HUES6 (cell line): ENCODE results near the gene TNS3.
"Not testable (repeated sequence)": the region's sequence is repeated elsewhere in the genome, so short reads cannot be mapped to it uniquely, and the experiment has no call there.

Experiments
- H3K27ac ChIP-seq: 2 replicates; pipeline ENCODE4 v1.7.0; 2013; ENCODE audit warnings: low read depth, mild to moderate bottlenecking, low read length, inconsistent platforms
- H3K27me3 ChIP-seq: 2 replicates; pipeline ENCODE4 v1.6.1; 2013; ENCODE audit warnings: low read length; ENCODE audit not compliant: control insufficient read depth, insufficient read depth
- H3K36me3 ChIP-seq: 2 replicates; pipeline ENCODE4 v1.6.1; 2013; ENCODE audit warnings: low read length; ENCODE audit not compliant: control insufficient read depth, insufficient read depth
- H3K4me1 ChIP-seq: 2 replicates; pipeline ENCODE4 v1.6.1; 2013; ENCODE audit warnings: low read length; ENCODE audit not compliant: control insufficient read depth, insufficient read depth
- H3K4me3 ChIP-seq: 2 replicates; pipeline ENCODE4 v1.5.1; 2013; ENCODE audit warnings: low read depth, low read length
- H3K9ac ChIP-seq: one replicate; pipeline ENCODE4 v1.6.1; 2013; ENCODE audit warnings: mild to moderate bottlenecking, low read length
- H3K9me3 ChIP-seq: 2 replicates; pipeline ENCODE4 v1.6.1; 2013; ENCODE audit warnings: low read depth, low read length; ENCODE audit not compliant: control insufficient read depth, insufficient read depth

The TNS3 gene

DNA sequence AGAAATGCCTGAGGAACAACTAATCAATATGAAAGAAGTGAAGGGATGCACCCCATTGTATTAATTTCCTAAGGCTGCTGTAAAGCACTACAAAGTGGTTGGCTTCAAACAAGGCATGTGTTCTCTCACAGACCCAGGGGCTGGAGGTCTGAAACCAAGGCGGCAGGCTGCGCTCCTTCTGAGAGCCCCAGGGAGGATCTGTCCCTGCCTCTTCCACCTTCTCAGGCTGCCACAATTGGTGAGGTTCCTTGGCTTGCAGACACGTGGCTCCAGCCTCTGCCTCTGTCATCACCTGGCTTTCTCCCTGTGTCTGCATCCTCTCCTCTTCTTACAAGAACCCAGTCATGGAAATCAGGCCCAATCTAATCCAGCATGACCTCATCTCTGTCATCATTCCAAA, 110.1 kb downstream of the TNS3 start:
- Histone ChIP-seq H3K4me3 (no peak overlapping the region), H3K4me1 (peaks cover 46% of the 10 kb centered on the region), H3K9me3 (no peaks in the 10 kb centered on the region), H3K36me3 (no peaks in the 10 kb centered on the region), H3K27me3 (no peaks in the 10 kb centered on the region), H3K27ac (no peak overlapping the region), H3K9ac (no peak overlapping the region)

DNA sequence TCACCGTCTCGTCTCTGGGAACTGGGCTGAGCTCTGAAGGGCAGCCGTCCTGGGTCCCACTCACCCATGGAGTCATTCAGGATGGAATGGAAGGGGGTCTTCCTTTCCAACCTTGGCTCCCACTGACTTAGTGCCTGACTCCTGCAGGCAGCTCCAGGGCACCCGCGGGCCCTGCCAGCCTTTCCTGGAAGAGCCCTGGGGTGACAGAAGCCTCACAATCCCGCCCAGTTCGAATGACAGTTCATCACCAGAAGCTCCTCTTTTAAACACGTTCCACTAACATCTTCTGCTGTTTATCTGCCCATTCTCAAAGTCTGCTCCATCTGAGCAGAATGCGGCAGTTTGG, 110.6 kb downstream of the TNS3 start:
- Histone ChIP-seq H3K27ac (no peak overlapping the region), H3K9me3 (no peaks in the 10 kb centered on the region), H3K4me1 (peaks cover 45% of the 10 kb centered on the region), H3K4me3 (no peak overlapping the region), H3K36me3 (no peaks in the 10 kb centered on the region), H3K9ac (peak overlapping the region; percentile 8), H3K27me3 (no peaks in the 10 kb centered on the region)

DNA sequence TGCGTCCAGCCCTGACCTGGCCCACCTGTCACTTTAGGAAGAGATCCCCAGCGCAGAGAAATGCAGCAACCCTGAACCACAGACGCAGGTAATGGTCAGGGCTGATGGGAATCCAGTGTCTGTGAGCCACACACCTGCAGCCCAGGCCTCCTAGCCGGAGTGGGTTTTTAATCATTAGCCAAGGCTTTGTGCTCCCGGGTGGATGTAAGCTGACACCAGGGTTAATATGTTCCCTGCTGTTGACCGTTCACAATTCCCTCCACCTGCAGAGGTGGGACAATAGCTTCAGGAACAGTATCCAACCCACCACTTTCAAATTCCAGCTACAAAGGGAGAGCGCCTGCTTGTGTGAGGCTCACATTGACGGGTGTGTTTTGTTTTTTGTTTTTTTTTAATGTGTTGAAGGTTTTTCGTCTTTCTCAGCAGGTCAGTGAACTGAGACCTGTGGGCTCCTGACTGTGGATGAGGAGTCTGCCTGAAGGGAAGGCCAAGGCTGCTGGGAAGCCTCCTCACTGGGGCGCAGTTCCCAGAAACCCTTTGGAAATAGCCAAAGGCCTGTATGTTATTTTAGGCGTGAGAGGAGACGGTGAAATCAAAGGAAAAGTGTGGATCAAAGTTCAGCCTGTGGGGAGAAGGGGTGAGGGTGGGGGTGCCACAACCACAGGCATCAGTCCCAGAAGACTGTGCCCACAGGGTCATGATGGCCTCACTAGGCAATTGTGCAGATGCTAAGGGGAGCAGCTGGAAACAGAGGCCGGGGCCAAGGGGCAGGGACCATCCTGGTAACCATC, 111.1 kb downstream of the TNS3 start:
- Histone ChIP-seq H3K9me3 (no peaks in the 10 kb centered on the region), H3K4me3 (no peak overlapping the region), H3K4me1 (peaks cover 39% of the 10 kb centered on the region), H3K36me3 (no peaks in the 10 kb centered on the region), H3K27ac (no peak overlapping the region), H3K27me3 (no peaks in the 10 kb centered on the region), H3K9ac (peak overlapping the region; percentile 8)

DNA sequence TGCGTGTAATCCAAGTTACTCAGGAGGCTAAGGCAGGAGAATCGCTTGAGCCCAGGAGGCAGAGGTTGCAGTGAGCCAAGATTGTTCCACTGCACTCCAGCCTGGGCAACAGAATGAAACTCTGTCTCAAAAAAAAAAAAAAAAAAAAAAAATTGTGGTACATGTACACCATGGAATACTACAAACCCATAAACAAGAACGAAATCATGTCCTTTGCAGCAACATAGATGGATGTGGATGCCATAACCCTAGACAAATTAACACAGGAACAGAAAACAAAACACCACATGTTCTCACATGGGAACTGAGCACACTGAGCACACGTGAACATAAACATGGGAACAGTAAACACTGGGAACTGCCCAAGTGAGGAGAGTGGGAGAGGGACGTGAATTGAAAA, 112.1 kb downstream of the TNS3 start:
- not testable (repeated sequence) for H3K27ac ChIP-seq, H3K36me3 ChIP-seq, H3K9me3 ChIP-seq, H3K4me3 ChIP-seq, H3K27me3 ChIP-seq, H3K9ac ChIP-seq
- peaks cover 30% of the 10 kb centered on the region for H3K4me1 ChIP-seq

DNA sequence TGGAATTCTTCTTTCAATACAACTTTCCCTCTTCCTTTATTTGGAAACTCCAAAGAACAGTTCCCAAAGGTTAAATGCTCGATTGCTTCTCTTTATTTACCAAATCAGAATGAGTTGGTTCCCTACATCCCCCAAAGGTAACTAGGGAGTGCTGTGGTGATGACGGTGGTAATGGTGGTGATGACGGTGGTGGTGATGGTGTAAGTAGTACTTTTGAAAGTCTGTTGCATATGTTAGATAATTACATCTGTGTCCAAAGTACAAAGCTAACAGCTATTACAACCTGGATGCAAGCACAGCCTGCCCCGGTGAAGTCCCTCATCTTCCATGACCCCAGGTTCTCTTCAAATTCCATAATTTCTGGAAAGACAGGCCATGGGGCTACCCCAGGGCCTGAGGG, 115.1 kb downstream of the TNS3 start:
- Histone ChIP-seq H3K9me3 (no peaks in the 10 kb centered on the region), H3K27me3 (no peaks in the 10 kb centered on the region), H3K4me1 (peaks cover 16% of the 10 kb centered on the region), H3K27ac (no peak overlapping the region), H3K4me3 (no peak overlapping the region), H3K9ac (no peak overlapping the region), H3K36me3 (no peaks in the 10 kb centered on the region)

DNA sequence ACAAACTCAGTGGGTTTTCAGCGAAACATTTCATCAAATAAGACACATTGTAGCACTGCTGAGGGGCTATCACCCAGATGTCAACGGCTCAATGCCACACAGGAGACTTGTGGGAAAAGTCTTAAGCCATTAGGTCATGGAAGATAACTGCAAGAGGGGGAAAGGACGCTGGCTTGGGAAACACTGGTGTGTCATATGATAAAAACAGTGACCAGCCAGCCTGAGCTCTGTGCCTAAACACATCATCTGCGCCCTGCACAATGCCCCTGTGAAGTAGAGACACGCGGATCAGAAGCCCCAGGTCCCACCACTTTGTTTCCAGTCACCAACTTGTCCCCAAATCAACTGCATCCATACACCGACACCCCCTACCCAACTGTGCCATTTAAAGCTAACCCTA, 116.7 kb downstream of the TNS3 start:
- Histone ChIP-seq H3K27ac (no peak overlapping the region), H3K36me3 (no peaks in the 10 kb centered on the region), H3K4me3 (no peak overlapping the region), H3K9me3 (no peaks in the 10 kb centered on the region), H3K9ac (no peak overlapping the region), H3K4me1 (no peaks in the 10 kb centered on the region), H3K27me3 (no peaks in the 10 kb centered on the region)

DNA sequence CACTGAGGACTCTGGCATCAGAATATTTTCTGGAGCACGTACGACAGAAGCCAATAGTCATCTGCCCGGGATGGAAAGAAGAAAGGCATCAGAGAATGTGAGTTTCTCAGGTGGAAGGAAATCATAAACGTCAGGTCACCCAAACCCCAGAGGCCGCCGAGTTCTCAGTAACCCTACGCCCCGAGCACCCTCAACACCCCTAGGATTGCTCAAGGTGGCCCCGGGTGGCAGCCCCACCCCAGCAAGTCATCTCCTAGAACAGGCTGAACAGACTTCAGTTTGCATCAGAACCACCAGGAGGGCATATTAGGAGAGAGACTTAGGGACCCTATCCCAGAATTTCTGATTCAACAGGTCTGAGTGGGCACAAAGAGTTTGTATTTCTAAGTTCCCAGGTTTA, 117.6 kb downstream of the TNS3 start:
- Histone ChIP-seq H3K9ac (no peak overlapping the region), H3K4me1 (no peaks in the 10 kb centered on the region), H3K4me3 (no peak overlapping the region), H3K27me3 (no peaks in the 10 kb centered on the region), H3K36me3 (no peaks in the 10 kb centered on the region), H3K9me3 (no peaks in the 10 kb centered on the region), H3K27ac (no peak overlapping the region)

DNA sequence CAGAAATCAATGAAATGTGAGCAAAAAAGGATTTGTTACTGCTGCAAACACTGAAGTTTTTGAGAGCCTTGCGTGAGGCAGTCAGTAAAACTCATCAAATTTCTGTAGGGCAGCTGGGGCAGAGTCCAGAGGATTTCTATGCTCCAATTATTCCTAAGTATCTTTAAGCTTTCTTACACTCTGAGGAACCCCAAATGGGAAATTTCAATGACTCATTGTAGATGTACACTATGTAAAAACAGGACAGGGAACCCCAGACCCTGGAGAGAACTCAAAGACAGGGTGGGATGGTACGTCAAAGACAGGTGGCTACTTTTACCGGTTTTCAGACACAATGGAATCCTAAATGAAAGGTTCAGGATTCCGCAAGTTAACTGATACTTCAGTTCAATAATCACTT, 120.2 kb downstream of the TNS3 start:
- Histone ChIP-seq H3K27me3 (no peaks in the 10 kb centered on the region), H3K9ac (no peak overlapping the region), H3K9me3 (no peaks in the 10 kb centered on the region), H3K36me3 (no peaks in the 10 kb centered on the region), H3K4me3 (no peak overlapping the region), H3K4me1 (no peaks in the 10 kb centered on the region), H3K27ac (no peak overlapping the region)

DNA sequence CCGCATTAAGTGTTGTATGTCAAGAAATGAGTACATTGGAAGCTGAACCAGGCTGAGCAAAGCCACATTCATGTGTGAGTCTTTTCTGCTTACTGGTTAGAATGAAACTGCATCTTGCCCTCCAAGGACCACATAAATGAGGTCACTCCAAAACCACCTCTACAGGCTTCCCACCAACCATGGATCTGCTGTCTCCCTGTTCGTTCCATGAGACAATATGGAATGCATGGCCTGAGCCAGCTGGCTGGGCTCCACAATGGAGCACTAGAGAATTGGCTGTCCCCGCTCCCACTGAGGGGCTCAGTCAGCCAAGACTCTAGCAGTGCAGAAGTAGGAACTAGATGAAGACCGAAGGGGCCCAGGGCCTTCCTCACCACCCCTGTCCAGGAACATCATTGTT, 120.8 kb downstream of the TNS3 start:
- Histone ChIP-seq H3K4me3 (no peak overlapping the region), H3K27ac (no peak overlapping the region), H3K9me3 (no peaks in the 10 kb centered on the region), H3K4me1 (no peaks in the 10 kb centered on the region; the same call in 1 of the 2 replicates), H3K27me3 (no peaks in the 10 kb centered on the region), H3K36me3 (no peaks in the 10 kb centered on the region), H3K9ac (no peak overlapping the region)

DNA sequence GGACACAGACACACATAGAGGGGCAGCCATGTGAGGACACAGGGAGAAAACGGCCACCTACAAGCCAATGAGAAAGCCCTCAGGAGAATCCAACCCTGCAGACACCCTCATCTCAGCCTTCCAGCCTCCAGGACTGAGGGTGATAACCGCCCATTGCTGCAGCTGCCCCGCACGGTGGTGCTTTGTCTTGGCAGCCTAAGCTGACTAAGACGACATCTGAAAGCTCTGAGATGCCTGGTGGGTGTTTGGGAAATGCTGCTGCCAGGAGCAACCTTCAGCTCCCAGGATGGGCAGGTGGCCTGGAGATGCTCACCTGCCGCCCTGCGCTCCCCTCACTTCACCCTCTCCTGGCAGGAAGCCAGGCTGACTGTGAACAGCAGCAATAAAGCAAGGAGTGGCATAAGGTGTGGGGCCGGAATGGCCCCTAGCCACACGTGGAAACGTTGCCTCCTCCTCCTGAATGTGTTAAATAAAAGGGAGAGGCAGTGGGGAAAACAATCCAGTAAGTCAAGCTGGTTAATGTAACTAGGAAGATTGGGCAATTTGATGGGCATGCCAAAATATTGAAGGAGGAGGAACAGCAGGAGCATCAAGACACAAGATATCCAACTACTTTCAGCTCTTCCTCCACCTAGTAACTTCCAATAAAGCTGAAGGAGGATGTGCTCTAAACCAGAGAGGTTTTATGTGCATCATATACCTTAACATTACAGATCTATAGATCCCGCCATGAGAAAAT, 121.5 kb downstream of the TNS3 start:
- Histone ChIP-seq H3K4me3 (no peak overlapping the region), H3K9ac (no peak overlapping the region), H3K36me3 (no peaks in the 10 kb centered on the region), H3K27ac (no peak overlapping the region), H3K9me3 (no peaks in the 10 kb centered on the region), H3K4me1 (peaks cover 4% of the 10 kb centered on the region; the same call in 1 of the 2 replicates), H3K27me3 (no peaks in the 10 kb centered on the region)

DNA sequence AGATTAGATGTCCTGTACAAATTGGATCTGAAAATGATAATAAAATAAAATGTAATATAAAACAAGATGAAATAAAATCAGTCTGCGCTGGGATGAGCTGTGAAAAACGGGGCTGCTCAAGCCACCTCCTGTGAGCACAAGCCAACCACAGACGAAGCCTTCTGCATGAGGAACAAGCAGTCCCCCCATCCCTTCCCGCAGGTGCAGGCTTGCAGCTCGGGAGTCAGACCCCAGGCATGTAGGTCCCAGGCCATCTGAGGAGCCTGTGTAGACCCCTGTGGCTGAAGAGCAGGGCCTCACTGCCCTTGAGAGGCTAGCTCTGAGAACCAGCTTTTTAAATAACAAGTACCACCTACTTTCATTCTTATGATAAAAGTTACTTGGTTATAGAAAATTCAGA, 123.4 kb downstream of the TNS3 start:
- Histone ChIP-seq H3K27me3 (no peaks in the 10 kb centered on the region), H3K4me1 (peaks cover 22% of the 10 kb centered on the region; the same call in 1 of the 2 replicates), H3K9me3 (no peaks in the 10 kb centered on the region), H3K27ac (no peak overlapping the region), H3K36me3 (no peaks in the 10 kb centered on the region), H3K4me3 (no peak overlapping the region), H3K9ac (no peak overlapping the region)
